C1 segment of cervical spinal cord (tissue), 14 donors: ENCODE measurements around the gene AMDHD1.

ENCODE experiments used
- DNase-seq, 14 donors: peaks; one replicate each; lab custom pipeline; 2025; lab: John Stamatoyannopoulos, UW

Gene AMDHD1

DNA sequence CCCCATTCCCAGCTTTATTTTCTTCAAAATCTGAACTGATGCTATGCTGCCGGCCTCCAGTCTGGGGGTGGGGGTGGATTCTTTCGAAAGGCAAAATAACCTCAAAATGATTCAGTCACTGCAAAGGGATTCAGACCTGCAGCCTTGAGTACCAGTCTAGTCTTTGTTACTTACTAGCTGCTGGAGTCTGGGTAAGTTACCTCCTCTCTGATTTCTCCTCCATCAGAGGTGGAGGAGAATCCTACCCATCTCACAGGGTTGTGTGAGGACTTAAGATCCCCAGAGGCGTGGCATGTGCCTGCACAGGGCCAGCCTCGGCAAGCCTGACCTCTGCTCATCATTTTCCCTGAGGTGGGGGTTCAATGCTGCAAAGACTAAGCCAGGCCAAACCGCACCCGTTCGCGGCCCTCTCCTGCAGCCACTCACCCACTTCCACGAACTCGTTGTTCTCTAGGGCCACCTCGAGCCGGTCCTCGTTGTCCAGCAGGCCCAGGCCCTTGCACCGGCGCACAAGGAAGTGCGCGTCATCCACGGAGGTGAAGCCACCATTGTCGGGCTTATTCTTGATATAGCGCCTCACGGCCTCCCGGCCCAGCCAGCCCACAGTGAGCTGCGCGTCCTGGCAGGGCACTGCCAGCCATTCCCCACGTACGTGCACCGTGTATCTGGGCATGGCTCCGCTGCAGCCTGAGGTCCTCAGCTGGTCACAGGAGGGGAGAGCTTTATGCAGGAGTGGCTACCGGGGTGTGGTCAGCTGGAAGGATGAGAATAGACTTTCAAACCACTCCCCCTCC, 52.3 kb downstream of the AMDHD1 start:
- DNase-seq, result no peak

DNA sequence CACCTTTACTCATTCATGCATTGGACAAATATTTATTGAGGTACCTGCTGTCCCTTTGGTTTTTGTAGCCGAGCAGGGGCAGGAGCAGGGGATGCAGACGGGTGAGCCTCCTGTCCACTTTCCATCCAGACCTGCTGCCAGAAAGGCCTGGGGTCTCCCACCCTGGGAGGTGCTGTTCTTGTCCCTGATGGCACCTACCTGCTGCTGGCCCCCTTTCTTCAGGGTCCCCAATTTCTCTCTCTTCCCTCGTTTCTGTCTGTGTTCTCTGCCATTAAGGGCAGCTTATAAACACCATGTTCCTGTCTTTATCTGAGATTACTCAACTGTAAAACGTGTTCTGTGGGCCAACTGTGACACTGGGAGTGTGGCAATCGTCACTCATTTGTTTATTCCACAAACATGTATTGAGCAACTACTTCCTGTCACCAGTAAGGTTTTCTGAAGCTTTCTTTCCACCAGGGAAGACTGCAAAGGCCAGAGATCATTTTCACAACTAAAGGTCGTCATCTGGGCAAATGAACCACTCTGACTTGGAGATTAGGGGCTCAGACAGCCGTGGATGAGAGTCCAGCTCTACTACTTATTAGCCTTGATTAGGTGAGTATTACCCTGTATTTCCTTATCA, 53.0 kb downstream of the AMDHD1 start, which contains the start of gene HAL:
Gene HAL (minus strand): TSS at position 311 of the 625 bp plus-strand sequence. CDS start 434 bp downstream, outside the sequence.
- no peak for DNase-seq

DNA sequence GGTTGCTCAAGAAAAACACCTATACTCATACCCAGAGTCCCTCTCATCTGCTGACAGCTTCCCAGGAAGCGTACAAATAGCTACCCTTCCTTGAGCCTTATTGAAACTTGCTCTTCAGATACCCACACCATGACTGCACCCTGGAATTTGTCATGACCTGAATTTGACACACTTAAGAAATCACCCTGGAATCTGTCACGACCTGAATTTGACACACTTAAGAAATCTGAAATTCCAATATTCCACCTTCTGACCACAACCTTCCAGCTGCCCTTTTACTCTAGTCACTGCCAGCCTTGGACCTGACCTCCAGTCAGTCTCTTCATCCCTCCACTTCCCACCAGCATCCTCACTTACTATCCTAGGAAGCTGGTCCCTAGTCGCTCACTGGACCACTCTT, 54.1 kb downstream of the AMDHD1 start:
- no peak for DNase-seq

DNA sequence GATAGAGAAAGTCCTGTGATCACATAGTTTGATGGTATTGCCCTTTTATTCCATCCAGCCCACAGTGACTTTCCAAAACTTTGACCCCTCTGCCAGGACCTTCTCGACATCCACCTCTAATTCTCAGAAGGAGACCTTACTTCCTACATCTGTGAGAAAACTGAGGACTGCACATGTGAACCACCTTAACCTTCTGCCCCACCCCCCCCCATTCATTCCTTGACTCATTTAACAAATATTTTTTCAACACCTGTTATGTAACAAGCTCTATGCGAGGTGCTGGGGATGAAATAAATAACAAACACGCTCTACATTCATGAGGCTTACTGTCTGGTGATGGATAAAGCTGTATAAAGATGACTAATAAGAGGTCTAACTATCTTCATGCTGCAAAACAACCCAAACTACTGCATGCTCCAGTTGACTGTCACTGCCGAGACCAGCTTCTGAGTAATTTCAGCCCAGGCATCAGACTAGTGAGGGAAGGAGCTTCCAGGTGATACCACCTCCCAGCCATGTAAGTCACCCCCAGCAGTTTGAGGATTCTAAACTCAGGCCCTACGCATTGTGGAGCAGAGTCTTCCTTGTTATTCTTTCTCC, 54.9 kb downstream of the AMDHD1 start:
- no peak for DNase-seq

DNA sequence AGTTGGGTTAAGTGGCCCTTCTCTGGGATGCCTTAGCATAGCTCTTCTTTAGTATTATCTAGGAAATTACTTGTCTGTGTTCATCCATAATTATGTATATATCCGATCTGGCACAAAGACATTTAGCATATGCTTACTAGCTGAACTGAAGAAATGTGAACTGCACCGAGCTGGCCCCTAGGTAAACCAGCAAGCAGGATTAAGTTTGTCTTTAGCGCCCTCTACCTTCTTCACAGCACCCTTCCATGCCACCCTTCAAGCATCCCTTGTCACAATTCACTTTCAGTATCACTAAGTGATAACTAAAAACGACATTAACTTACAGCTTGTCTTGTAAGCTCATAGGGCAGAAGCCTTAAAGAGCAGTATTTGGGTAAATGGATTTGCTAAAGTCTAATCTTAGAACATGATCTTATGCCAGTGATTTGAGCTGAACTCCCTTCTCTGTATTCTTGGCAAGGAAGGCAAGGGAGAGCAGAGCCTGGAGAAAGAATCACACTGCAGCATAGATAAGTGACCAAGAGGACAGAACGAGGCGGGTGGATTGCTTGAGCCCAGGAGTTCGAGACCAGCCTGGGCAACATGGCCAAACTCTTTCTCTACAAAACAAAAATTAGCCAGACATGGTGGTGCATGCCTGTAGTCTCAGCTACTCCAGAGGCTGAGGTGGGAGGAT, 55.6 kb downstream of the AMDHD1 start:
- DNase-seq, result peak in 4 of 14 donors; percentile 9 to 15 (median 11)

DNA sequence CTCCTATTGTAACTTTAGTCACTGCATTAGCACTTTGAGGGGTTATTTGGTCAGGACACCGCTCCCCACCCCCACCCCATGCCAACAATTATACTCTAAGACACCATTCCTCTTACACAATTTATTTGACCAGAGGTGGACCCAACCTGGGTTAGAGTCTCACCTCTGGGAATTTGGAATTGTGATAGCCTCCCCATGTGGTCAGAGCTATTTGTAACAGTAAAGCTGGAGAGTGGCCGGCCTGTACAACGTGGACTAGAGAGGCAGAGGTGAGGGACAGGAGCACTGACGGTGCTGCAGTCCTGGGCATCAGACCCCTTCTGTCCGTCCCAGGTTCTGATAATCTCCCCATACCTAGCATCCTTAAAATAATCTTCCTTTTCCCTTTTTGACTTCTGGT, 56.4 kb downstream of the AMDHD1 start:
- DNase-seq, result no peak

DNA sequence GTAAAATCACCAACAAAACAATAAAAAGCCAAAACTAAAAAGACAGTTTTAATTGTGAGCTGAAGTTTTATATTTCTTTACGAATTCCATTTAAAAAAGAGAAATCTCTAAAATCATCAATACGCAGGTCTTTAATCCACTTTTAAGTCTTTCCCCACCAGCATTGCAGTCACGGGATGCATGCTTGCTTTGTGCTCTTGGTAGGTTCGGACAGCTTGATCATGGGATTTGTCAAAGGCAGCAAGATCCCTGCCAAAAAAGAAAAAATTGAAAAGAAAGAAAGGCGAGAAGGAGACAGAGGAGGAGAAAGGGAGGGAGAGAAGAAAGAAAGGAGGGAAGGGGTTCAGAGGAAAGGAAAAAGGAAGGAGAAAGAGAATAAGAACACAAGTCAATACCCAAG, 57.7 kb downstream of the AMDHD1 start:
- DNase-seq, result no peak

DNA sequence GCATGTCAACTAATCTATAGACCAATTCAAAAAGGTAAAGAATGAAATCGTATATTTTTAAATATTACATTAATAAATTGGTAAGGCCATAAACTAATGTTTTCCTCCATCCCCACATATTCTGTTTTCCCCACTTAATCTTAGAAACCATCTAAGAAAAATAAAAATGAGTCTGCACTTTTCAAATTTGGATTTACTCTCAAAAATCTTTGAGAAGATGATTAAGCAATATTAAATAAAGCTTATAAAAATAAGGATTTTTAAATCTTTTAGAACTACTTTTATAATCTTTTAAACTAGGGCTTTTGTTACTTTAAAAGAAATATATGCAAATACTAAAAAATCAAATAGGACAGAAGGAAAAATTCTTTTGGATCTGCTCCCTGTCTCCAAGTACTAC, 63.6 kb downstream of the AMDHD1 start:
- DNase-seq, result no peak

DNA sequence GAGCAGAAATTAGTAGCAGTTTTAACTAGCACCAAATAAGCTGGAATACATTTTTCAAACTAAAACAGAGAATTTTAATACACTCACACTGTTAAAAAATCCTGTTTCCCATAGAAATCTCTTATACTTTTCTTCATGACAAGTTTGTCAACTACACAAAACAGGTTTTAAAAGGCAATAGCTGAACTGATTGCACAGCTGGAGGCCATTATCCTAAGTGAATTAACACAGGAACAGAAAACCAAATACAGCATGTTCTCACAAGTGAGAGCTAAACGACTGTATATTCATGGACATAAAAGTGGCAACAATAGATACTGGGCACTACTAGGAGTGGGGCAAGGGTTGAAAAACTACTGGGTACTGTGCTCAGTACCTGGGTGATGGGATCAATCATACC, 64.6 kb downstream of the AMDHD1 start:
- DNase-seq, result no peak

DNA sequence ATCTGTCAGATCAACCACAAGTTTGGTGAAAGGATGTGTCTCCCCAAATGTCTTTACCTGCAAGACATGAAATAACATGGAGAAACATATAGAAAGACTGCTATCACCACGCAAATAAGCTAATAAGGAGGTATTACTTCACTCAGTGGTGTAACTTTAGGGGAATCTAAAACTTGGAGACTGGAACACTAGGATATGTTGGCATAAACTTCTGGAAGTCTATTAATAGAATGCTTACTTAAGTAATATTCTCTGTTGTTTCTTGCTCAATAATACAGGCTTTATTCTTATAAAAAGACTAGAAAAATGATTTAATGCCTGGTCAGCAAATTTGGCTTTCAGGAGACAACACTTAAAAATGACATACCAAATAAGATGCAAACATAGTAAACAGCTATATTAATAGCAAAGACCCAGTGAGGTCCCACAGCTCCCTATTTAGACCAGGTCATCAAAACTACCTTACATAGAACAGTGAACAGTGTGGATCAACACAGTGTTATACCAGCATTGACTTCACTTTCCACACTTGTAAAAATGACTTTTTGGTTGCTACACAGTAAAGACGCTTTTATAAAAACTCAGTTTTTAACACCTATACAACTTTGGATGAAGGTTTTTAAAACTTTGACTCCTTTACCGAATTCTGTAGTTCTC, 71.9 kb downstream of the AMDHD1 start:
- no peak for DNase-seq

DNA sequence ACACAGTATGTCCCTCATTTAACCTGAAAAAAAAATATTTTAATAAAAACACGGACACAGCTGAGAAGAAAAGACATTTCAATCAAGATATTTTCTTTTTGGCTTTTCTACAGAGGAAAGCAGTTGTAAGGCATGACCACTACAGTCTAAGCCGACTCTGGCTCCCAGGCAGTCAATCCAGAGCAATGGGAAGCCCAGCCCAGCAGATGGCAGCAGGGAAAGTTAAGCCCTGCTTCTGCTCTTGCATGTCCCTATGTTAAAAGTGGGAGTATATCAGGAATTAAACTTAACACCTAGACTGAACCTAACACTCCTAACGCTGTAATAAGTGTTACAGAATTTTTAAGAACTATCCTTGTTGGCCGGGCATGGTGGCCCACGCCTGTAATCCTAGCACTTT, 72.5 kb downstream of the AMDHD1 start:
- no peak for DNase-seq
